ENCODE measurements around the gene CCNY. TPM values are rescaled to one million over a fixed set of nuclear protein-coding genes. Genes with fewer than 3 reads are reported as not detected.

CCNY gene
- total RNA-seq, 1 donor from 2014 or later: 99.7 TPM

GRCh38 chr10:35423505-35424306 lies 87.4 kb downstream of the CCNY start:
- no peak for DNase-seq (ENCODE audit: low read depth)

- no peak for DNase-seq (ENCODE audit: low read depth)
Measured at GRCh38 chr10:35424680-35425285, 88.5 kb downstream of the CCNY start.

GRCh38 chr10:35425595-35425994 lies 89.3 kb downstream of the CCNY start:
- no peak for DNase-seq (ENCODE audit: low read depth)

GRCh38 chr10:35426657-35427056 lies 90.3 kb downstream of the CCNY start:
- DNase-seq (ENCODE audit: low read depth): no peak

- no peak for DNase-seq (ENCODE audit: low read depth)
Measured at GRCh38 chr10:35427543-35427942, 91.2 kb downstream of the CCNY start.

- no peak for DNase-seq (ENCODE audit: low read depth)
Measured at GRCh38 chr10:35428521-35428920, 92.2 kb downstream of the CCNY start.

- DNase-seq (ENCODE audit: low read depth): no peak
Measured at GRCh38 chr10:35432781-35433338, 96.6 kb downstream of the CCNY start.

GRCh38 chr10:35433851-35434426 lies 97.6 kb downstream of the CCNY start:
- peak; percentile 75 for DNase-seq (ENCODE audit: low read depth)

GRCh38 chr10:35434533-35434932 lies 98.2 kb downstream of the CCNY start:
- DNase-seq (ENCODE audit: low read depth): no peak

GRCh38 chr10:35435824-35436223 lies 99.5 kb downstream of the CCNY start:
- DNase-seq (ENCODE audit: low read depth): no peak

GRCh38 chr10:35437829-35438228 lies 101.5 kb downstream of the CCNY start:
- no peak for DNase-seq (ENCODE audit: low read depth)

- no peak for DNase-seq (ENCODE audit: low read depth)
Measured at GRCh38 chr10:35438718-35439571, 102.6 kb downstream of the CCNY start.

- DNase-seq (ENCODE audit: low read depth): no peak
Measured at GRCh38 chr10:35440016-35440415, 103.7 kb downstream of the CCNY start.

GRCh38 chr10:35442028-35442427 lies 105.7 kb downstream of the CCNY start:
- DNase-seq (ENCODE audit: low read depth): no peak

GRCh38 chr10:35442592-35442991 lies 106.3 kb downstream of the CCNY start:
- no peak for DNase-seq (ENCODE audit: low read depth)

GRCh38 chr10:35443858-35444257 lies 107.5 kb downstream of the CCNY start:
- DNase-seq (ENCODE audit: low read depth): no peak

GRCh38 chr10:35445150-35445884 lies 109.0 kb downstream of the CCNY start:
- DNase-seq (ENCODE audit: low read depth): no peak

- peak; percentile 72 for DNase-seq (ENCODE audit: low read depth)
Measured at GRCh38 chr10:35446439-35446838, 110.1 kb downstream of the CCNY start.

GRCh38 chr10:35447693-35448407 lies 111.5 kb downstream of the CCNY start:
- peak; percentile 86 for DNase-seq (ENCODE audit: low read depth)
